GM19324 (cell line): ENCODE results near the gene ECEL1.

Experiments
- ATAC-seq: cut with Tn5 transposase; IDR thresholded peaks from one replicate; pipeline ENCODE4 v1.9.1; 2021; ENCODE audit warnings: mild to moderate bottlenecking, moderate library complexity; ENCODE audit not compliant: unreplicated experiment, low FRiP score

The ECEL1 gene

GRCh38 chr2:232502511-232502910, 14.9 kb upstream of the ECEL1 start:
- ATAC-seq, result no peak

GRCh38 chr2:232501794-232502390, 14.3 kb upstream of the ECEL1 start:
- ATAC-seq, result no peak

GRCh38 chr2:232501331-232501771, 13.7 kb upstream of the ECEL1 start:
- ATAC-seq, result no peak

GRCh38 chr2:232498452-232498851, 10.8 kb upstream of the ECEL1 start:
- no peak for ATAC-seq

GRCh38 chr2:232497348-232497747, 9.7 kb upstream of the ECEL1 start:
- no peak for ATAC-seq

- no peak for ATAC-seq
Measured at GRCh38 chr2:232496501-232497270, 9.1 kb upstream of the ECEL1 start.

- no peak for ATAC-seq
Measured at GRCh38 chr2:232495292-232495691, 7.7 kb upstream of the ECEL1 start.

DNA sequence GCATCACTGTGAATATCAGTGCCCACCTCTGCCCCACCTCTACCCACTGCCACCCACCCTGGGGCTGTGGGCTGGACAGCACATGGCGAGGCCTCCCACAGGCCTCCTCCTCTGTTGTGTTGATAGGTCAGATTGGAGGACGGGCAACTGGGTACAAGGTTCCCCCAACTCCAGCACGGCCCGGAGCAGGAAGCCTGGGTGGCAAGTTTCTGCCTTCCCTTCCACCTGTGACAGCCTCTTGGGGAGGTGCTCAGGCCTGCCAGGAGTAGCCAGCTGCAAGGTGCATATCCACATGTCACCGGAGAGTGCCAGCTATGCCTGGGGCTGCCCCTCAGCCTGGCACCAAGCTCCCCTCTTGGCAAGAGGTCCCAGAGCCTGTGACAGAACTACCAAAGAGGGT, 6.9 kb upstream of the ECEL1 start:
- no peak for ATAC-seq

DNA sequence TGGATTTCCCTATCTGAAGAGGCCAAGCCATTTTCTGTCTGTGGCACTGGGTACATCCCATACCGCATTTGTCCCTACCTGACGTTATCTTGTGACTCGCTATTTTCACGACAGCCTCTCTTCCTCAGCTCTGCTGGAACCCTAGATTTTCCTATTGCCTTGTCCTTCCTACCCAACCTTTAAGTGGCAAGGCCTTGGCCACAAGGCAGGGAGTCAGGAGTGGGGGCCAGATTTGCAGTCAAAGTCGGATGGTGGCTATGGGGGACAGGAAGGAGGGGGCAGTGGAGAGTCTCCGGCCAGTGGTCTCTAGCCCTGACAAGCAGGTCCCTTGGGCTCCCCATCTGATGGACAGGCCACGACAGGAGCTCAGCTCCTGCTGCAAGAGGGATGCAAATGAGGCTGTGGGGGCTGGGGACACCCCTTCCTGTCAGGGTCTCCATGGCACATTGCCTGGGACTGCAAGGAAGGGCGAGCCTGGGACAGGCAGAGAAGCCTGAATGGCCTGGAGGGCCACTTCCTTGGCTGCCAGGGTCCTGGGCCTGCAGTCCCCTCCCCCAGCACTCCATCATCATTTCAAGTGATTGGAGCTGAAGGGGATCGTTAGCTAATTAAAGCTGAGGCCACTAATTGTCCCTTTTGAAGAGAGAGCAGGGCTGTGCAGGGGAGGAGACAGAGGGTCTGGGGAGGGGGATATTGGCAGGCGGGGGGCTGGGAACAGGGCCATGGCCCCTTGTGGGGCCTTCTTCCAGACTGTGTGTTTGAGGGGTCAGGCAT, 6.3 kb upstream of the ECEL1 start:
- no peak for ATAC-seq

DNA sequence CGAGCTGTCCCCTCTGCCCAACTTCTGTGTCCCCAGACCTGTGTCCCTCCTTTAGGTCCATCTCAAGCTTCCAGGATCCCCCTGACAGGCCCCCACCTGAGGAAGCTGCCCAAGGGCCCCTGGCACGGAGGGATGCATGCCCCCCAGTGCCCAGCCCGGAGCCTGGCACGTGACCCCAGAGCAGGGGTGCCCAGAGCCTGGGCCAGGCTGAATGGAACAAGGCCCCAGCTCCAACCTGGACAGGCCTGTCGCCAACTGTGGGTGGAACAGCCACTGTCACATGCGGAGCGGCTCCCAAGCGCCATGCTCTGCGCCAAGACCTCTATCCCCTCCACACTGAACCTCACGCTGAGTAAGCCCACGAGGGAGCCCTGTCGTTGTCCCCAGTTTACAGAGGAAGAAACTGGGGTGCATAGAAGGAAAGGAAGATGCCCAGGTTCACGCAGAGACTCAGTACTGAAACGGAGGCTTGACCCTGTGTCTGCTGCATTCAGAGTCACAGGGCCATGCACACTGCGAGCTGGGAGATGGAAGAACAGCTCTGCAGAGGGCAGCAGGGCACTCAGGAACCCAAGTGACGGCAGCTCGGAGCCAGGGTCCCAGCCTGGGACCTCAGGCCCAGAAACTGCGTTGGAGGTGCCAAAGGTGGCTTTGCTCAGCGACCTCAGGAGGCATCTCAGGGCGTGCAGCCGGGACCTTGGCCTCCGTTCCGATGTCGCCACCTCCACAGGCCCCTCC, 5.5 kb upstream of the ECEL1 start:
- ATAC-seq, result no peak

DNA sequence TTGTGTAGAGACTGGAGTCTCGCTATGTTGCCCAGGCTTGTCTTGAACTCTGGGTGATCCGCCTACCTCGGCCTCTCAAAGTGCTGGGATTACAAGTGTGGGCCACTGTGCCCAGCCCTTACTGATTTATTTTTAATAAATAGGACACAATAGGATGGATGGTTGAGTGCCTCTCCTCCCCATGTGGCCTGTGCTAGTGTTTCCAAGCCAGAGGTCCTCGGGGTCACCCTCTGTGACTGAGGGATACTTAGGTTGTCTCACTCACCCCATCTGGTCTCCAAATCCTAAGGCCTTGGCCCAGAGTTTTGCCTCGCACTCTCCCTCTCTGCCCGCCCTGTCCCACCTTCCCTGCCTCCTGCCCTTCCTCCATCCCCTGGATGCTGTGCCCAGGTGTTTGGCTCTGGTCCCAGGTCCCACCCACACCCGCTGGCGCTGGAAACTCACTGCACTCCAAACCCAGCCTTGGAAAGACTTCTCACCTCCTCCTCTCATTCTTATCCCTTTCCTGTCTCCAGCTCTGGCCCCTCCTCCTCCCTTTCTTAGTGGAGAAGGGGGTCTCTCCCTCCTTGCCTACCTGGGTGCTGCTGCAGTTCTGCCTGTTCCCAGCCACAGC, 4.7 kb upstream of the ECEL1 start:
- no peak for ATAC-seq

DNA sequence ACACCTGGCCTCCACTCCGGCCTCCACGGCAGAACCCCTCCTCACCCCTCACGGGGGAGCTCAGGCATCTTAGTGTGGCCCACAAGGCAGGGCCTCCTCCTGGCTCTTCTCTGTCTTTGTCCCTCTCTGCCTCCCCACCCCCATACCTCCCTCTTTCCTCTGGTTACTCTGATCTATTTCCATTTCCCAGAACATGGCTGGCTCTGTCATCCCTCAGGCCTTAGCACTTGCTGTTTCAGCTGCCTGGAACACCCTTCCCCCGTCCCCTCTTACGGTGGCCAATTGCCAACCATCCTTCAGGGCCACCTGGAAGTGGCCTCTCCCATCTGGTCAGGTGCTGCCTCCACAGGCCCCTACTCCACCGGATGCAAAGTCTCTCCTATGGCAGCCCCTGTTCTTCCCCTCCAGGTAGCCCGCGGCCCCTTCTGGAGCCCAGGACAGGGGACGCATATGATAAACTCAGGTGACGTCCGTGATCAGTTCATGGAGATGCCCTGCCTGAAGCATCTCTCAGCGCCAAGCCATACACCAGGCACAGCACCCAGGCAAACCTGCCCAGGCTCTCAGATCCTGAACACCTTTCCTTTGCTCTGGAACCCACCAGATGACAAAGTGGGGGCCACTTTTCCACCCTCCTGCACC, 3.6 kb upstream of the ECEL1 start:
- no peak for ATAC-seq

DNA sequence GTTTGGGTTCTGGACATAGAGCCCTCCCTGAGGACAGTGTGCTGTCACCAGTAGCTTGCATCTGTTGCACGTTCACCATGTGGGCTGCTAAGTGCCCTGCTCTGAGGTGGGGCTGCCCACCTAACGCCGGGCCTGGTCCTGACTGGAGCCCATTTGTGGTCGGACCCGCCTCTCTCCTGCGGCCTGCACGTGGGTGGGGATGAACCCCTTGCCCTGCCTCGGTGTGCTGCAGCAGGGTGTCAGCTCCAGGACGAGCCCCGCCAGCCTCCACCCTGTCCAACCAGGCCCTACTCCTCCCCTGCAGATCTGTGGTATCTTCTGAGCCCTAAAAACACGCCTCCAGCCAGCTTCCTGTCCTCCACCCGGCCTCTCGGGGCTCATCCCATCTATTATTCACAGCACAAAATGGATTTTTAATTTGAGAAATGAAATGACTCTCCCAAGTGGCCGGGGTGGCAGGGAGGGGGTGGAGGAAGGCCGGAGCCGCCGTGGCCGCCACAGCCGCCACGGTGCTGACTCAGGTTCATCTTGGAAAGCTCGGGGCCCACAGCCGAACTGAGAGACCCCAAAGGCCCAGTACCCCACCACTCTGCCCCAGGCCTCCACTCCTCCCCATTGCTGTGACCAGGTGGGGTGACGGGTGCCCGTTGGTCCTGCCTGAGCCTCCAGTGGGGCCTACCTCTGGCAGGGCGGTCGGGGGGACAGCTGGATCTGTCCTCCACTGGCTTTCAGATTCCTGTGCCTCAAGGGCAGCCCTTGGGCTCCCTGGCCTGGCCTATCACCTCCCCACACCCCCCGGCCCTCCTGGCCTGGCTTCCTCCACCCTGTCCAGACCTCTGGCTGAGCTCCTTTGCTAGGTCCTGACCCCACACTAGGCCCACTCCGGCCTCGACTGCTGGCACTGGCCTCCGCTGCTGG, 2.8 kb upstream of the ECEL1 start:
- ATAC-seq, result no peak

GRCh38 chr2:232489516-232490220, 2.0 kb upstream of the ECEL1 start:
- ATAC-seq, result no peak

- ATAC-seq, result no peak
Measured at GRCh38 chr2:232488721-232489300, 1.2 kb upstream of the ECEL1 start.

GRCh38 chr2:232488097-232488711, 570 bp upstream of the ECEL1 start:
- no peak for ATAC-seq

DNA sequence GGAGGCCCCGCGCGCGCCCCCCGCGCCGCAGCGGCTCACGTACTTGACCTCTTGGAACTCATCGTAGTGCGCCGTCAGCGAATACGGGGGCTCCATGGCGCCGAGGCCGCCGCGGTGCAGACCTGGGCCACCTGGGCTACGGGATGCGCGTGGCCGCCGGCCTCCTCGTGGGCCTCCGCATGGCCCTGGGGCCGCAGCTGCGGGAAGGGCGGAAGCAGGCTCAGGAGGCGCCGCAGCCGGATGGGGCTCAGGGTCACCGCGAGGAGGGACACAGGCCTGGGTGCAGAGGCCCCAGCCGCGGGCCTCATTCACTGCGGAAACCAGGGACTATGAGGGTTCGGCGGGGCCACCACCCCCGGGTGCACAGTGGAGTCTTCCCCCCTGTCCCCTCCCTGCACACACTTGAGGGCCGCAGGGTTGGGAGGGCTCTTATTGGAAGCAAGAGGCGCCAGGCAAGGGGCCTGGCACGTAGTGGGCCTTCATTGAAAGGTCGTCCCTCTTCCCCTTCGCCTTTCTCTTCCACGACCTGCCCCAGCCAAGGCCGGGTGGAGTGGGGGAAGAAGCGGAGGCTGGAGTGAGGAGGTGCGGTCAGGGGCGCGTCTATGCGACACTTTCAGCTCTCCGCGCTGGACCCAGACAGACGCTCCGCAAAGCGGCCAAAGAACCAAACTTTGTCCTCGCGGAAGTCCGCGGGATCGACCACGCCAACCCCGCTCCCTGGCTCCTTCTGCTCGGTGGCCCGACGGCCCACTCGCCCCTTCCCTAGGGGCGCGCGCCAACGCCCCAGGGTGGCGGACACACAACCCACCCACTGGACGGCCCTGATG, 863 bp downstream of the ECEL1 start:
- ATAC-seq, result no peak
